Measurements from ENCODE around the gene CCNE1.
"Not testable (repeated sequence)": the region's sequence is repeated elsewhere in the genome, so short reads cannot be mapped to it uniquely, and the experiment has no call there.

The CCNE1 gene

GRCh38 chr19:29819300-29819699, 7.5 kb downstream of the CCNE1 start:
- no peak for DNase-seq

- DNase-seq: no peak
Observed at GRCh38 chr19:29819986-29820385, 8.2 kb downstream of the CCNE1 start.

DNA sequence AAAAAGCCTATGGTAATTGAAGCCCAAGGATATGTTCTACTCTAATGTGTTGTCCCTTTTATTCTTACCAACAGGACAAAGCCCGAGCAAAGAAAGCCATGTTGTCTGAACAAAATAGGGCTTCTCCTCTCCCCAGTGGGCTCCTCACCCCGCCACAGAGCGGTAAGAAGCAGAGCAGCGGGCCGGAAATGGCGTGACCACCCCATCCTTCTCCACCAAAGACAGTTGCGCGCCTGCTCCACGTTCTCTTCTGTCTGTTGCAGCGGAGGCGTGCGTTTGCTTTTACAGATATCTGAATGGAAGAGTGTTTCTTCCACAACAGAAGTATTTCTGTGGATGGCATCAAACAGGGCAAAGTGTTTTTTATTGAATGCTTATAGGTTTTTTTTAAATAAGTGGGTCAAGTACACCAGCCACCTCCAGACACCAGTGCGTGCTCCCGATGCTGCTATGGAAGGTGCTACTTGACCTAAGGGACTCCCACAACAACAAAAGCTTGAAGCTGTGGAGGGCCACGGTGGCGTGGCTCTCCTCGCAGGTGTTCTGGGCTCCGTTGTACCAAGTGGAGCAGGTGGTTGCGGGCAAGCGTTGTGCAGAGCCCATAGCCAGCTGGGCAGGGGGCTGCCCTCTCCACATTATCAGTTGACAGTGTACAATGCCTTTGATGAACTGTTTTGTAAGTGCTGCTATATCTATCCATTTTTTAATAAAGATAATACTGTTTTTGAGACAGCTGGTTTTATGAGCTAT, 12.0 kb downstream of the CCNE1 start:
- no peak for DNase-seq

DNA sequence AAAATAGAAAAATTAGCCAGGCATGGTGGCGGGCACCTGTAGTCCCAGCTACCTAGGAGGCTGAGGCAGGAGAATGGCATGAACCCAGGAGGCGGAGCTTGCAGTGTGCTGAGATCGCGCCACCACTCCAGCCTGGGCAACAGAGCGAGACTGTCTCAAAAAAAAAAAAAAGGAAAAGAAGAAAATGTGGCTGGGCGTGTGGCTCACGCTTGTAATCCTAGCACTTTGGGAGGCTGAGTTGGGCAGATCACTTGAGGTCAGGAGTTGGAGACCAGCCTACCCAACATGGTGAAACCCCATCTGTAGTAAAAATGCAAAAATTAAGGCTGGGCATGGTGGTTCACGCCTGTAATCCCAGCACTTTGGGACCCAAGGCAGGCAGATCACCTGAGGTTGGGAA, 13.5 kb downstream of the CCNE1 start:
- not testable (repeated sequence) for DNase-seq

DNA sequence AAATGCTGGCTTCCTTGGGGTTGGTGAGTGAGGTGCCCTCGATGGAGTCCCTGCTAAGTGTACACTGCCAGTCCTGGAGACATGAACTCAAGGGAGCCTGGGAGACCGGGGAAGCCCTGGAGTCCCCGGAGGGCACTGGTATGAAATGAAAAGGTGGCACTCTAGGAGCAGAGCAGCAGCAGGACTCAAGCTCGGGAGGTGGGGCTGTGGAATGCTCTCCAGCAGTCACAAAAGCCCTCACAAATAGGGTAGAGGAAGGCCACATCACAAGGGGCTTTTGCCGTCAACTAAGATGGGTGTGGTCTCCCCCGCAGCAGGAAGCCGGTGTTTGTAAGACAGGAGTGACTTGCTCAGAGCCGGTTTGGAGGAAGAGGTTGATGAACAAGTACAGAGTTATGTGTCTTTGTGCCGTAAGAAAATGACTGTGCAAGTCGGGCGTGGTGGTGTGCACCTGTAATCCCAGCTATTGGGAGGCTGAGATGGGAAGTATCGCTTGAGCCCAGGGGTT, 19.3 kb downstream of the CCNE1 start:
- DNase-seq: peak; percentile 44

GRCh38 chr19:29831686-29832085, 19.9 kb downstream of the CCNE1 start:
- DNase-seq: no peak

DNA sequence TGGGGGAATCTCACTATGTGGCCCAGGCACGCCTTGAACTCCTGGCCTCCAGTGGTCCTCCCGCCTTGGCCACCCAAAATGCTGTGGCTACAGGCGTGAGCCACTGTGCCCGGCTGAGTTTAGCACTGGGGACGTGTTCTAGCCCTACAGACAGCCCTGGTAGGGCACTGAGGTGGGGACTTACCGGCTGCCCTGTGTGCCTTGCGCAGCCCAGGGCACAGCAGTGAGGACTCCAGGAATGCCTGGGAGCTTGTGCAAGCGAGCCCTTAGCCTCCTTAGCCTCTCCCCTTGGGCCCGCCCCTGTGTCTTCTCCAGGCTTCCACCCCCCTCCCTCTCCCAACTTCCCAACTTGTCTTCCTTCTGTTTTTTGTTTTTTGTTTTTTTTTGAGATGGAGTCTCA, 21.0 kb downstream of the CCNE1 start:
- no peak for DNase-seq

- no peak for DNase-seq
Observed at GRCh38 chr19:29833614-29834261, 21.9 kb downstream of the CCNE1 start.

DNA sequence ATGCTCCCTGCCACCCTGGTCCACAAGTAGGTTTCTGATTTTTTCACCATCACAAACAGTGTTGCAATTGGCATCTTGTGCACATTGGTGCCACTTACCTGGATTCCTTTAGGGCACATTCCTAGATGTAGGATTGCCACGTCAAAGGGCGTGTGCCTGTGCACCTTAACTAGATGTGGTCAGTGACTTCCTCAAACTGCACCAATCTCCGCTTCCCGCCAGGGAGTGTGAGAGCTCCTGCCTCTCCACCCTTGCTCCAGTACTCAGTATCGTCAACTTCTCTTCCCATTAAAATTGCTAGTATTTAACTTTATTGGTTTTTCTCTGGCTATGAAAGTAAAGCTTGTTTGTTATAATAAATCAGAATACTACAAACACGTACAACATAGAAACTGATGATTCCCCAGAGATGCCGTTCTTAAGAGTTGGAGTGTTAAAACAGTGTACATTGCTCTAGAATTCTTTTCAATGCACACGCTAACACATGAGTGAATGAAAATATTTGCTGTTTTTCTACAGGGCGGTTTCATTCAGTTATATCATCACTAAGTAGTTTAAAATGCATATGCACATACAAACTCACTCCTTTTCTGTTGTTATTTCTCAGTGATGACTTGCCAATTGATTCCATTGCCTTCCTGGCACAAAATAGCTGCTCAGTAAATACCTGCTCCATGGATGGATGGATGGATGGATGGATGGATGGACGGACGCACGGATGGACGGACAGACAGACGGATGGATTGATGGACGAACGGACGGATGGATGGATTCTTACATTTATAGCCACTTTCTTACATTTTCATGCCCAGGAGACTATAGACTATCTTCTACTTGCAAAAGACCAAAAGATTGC, 23.4 kb downstream of the CCNE1 start:
- DNase-seq: no peak

- DNase-seq: no peak
Observed at GRCh38 chr19:29836409-29836825, 24.6 kb downstream of the CCNE1 start.

DNA sequence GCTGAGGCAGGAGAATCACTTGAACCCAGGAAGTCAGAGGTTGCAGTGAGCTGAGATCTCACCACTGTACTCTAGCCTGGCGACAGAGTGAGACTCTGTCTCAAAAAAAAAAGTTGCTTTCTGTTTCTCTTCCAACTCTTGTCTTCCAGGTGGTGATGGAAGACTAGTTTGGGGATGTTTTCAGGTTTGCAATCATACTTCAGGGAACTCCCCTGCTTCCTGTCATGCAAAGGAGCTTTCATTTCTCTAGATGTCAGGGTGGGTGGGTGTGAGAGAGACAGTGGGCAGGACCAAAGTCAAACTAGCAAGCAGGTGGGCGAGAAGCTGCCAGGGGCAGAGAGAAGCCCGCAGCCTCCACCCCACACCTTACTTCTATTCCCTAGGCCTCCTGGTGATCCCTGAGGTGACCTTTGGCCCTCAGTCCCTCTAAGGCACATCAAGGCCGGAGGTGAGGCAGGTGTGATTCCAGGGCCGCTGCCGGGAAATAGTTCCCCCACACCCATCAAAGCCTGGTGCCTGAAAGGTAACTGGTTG, 25.7 kb downstream of the CCNE1 start:
- no peak for DNase-seq

GRCh38 chr19:29837996-29838395, 26.2 kb downstream of the CCNE1 start:
- DNase-seq: no peak

DNA sequence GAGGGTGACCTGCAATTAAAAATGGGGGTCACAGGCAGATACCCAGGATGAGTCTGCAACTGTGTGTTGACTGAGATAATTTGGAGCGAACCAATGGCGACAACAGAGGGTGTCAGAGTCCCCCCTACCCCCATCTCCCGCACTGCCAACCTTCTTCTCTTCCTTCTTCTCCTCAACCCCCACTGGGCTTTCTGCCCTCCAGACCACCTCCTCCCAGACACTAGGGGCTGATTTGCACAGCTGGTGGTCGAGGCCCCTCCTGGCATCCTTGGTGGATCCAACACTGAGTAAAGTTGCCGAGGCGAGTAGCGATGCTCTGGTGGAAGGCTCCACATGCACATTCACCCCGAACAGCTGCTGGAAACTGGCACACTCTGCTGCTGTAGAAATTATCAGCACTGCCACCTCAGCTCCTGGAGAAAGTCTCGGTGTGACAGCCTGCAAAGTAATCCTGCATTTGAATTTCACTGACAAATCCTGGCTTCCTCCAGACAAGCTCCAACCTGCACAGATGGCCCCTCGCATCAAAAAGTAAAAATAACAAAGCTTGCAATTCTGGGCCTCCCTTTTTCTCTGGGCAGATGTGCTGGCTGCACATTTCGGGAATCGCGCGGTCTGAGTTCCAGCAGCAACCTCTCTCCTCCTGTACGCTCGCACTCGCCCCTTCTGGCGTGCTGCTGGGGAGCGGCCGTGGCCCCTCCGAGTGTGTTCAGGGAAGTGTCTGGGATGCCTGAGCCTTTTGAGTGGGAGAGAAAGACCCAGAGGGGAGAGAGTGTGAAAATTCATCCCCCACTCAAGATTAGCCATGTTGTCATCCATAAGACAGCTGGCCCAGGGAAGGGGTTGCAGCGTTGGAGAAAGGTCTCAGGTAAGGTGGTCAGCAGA, 28.5 kb downstream of the CCNE1 start:
- DNase-seq: no peak

- no peak for DNase-seq
Observed at GRCh38 chr19:29841209-29841558, 29.4 kb downstream of the CCNE1 start.

GRCh38 chr19:29841559-29842367, 30.0 kb downstream of the CCNE1 start:
- no peak for DNase-seq

DNA sequence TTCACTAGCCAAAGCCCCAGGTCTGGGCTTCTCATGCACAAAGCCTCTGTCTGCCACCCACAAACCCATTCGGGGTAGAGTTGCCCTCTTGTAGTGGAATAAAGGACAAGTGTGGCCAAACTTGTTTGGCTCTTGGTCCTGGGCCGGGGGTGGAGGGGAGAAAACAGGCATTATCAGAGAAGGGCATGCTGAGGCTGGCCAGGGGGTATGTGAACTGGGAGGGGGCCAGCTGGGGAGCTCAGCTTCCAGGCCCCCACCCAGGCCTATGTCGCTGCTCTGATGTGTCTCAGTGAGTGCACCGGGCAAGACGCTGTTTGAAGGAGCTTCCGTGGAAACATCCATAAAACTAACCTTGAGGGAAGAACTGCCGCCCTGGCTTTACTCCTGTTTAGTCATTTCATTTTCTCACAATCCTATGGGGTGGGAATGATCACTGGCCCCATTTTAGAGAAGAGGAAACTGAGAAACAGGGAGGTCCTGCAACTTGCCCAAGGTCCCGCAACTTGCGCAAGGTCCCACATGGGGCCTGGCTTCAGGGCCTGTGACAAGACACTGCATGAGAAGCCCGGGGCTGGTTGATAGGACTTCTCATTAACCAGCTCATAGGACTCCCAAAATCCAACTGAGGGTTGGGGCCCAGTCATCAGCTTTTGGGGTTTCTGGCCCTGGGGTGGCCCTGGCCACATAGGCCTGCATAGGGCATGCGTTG, 30.8 kb downstream of the CCNE1 start:
- DNase-seq: no peak

DNA sequence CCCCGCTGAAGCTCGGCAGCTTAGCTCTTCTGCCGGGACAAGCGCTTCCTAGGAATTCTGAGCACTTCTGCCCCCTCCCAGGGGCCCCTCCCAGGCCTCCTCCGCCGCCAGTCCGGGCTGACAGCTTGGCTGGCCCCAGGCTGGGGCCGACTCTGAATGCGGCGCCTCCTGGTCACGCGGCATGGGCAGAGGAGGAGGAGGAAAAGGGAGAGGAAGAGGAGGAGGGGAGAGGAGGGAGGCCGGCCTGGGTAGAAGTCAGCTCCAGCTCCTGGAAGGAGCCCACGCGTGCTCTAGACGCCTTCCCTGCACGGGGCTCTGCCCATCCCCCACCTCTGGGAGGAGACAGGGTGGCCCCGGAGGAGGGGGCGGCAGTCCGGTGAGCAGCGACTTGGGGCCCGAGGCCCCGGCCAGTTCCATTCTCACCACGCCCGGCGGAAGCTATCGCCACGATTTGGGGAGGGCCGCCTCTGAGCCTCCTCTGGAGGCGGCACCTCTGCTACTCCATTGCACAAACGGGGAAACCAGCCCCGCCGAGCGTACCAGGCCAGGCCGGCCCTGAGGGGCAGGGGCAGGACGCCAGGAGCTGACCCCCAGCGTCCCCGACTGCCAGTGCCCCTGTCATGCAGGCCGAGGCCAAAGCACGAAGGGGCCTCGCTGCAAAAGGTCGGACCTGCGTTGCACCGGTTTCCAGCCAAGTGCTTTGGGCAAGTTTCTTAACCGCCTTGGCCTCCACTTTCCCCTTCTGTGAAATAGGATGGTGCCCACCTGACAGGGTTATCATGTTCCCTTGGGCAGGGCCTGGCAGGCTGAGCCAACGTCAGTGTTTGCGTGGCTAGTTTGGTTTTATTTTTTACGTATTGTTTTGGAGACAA, 31.6 kb downstream of the CCNE1 start:
- no peak for DNase-seq

DNA sequence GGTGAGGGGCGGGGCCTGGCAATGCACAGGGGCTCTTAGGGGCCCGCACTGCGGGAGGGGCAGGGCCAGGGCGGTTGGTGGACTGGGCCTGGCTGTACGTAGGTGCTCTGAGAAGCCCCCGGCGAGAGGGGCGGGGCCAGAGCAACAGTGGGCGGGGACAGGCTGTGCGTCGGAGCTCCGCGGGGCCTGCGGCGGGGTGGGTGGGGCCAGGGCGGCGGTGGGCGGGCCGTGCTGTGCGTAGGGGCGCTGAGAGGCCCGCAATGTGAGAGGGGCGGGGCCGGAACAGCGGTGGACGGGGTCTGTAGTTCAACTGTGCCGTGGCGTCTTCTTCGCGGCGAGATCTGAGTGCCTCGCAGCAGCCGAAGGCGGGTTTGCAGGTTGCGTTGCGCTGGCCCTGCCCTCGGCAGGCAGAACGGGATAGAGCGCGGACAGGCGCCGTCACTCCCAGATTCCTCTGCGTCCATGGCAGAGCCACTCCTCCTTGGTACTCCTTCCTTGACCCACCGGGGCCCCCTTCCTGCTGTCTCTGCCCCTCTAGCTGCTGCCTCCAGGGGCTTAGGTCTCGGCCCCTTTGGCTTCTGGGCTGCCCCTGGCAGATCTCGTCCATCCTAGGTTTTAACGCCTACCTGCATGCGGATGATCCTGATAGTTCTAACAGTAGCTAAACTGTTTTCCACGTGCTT, 33.2 kb downstream of the CCNE1 start:
- peak; percentile 92 for DNase-seq

DNA sequence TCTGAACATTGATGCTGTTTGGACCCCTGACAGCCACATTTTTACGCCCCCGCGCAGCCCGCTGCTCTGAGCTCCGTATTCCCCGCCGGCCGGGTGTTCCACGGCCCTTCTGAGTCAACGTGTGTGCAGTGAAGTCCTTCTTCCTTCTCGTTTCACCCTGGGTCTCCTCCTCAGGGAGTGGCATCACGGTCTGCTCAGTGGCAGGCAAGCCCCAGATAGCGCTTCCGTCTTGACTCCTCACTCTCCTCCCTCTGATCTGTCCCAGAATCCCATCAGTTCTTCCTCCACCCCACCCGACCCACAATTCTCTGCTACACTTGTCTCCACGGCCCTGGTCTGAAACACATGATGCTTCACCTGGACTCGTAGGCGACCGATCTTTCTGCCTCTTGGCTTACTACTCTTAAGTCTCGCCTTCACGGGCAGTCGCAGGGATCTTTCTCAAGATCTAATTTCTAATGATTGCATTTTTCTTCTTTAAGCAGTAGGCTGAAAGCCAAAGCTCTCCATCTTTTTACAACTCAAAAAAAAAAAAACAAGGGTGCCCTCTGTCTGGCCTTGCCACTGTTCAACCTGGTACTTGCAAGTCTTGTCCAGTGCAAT, 33.9 kb downstream of the CCNE1 start:
- DNase-seq: peak; percentile 2
